Muscle layer of colon (tissue), 2 donors: ENCODE data around the gene ARHGAP18.

Source experiments
- H3K27ac ChIP-seq: one replicate; pipeline ENCODE4 v1.7.0; 2013; ENCODE audit warnings: low read depth, mild to moderate bottlenecking, low read length, moderate library complexity
- H3K27me3 ChIP-seq, 2 donors: one replicate each; pipeline ENCODE4 v1.7.0; 2013; ENCODE audit warnings: low read length in 2 of 2, mild to moderate bottlenecking in 2 of 2; ENCODE audit not compliant: insufficient read depth in 2 of 2, control insufficient read depth in 1 of 2
- H3K36me3 ChIP-seq: one replicate; pipeline ENCODE4 v1.7.0; 2013; ENCODE audit warnings: mild to moderate bottlenecking, low read length; ENCODE audit not compliant: insufficient read depth
- H3K4me1 ChIP-seq: one replicate; pipeline ENCODE4 v1.7.0; 2013; ENCODE audit warnings: mild to moderate bottlenecking, low read length; ENCODE audit not compliant: insufficient read depth
- H3K4me3 ChIP-seq, 2 donors: one replicate each; pipeline ENCODE4 v1.7.0; 2013; ENCODE audit warnings: low read length in 2 of 2, low read depth in 1 of 2, mild to moderate bottlenecking in 1 of 2, moderate library complexity in 1 of 2
- H3K9ac ChIP-seq: one replicate; pipeline ENCODE4 v1.7.0; 2013; ENCODE audit warnings: low read length
- H3K9me3 ChIP-seq: one replicate; pipeline ENCODE4 v1.7.0; 2013; ENCODE audit warnings: mild to moderate bottlenecking, low read length
- donor health status: abdominal sarcoma.
- donor health status: Adenocarcinoma of cecum.

The ARHGAP18 gene

DNA sequence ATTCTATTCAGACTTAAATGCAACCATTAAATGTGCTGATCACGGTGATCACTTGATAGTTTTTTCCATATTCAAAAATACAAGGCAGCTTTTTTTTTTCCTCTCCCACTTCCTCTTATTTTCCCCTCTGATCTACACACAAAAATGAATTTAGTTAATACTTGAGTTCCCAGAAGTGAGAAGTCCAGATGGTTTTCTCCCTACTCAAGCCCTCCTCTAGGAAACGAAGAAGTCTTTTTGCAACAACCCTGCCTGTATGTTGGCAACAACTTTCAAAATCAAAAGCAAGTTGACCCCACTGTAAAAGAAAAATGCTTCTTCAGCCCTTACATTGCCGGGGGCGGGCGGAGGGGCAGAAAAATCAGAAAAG, 24.3 kb downstream of the ARHGAP18 start:
- H3K9ac ChIP-seq, result no peak overlapping the region
- H3K27me3 ChIP-seq, result no peaks in the 10 kb centered on the region
- no peak overlapping the region for H3K27ac ChIP-seq
- H3K4me1 ChIP-seq, result no peaks in the 10 kb centered on the region
- H3K36me3 ChIP-seq, result no peaks in the 10 kb centered on the region
- H3K4me3 ChIP-seq, result no peak overlapping the region
- no peaks in the 10 kb centered on the region for H3K9me3 ChIP-seq

GRCh38 chr6:129684903-129685661, 24.9 kb downstream of the ARHGAP18 start:
- Histone ChIP-seq H3K4me3 (no peak overlapping the region), H3K4me1 (no peaks in the 10 kb centered on the region)

GRCh38 chr6:129684323-129684884, 25.6 kb downstream of the ARHGAP18 start:
- no peak overlapping the region for H3K9ac ChIP-seq
- H3K27me3 ChIP-seq, result no peaks in the 10 kb centered on the region
- H3K4me1 ChIP-seq, result no peaks in the 10 kb centered on the region
- H3K27ac ChIP-seq, result no peak overlapping the region
- H3K9me3 ChIP-seq, result no peaks in the 10 kb centered on the region
- H3K4me3 ChIP-seq, result no peak overlapping the region
- H3K36me3 ChIP-seq, result no peaks in the 10 kb centered on the region

More at GRCh38 chr6:129684903-129685661, 24.9 kb downstream of the ARHGAP18 start:
- no peak overlapping the region for H3K27ac ChIP-seq
- H3K9me3 ChIP-seq, result no peaks in the 10 kb centered on the region
- no peaks in the 10 kb centered on the region for H3K36me3 ChIP-seq
- no peaks in the 10 kb centered on the region for H3K27me3 ChIP-seq
- no peak overlapping the region for H3K9ac ChIP-seq

- Histone ChIP-seq H3K9me3 (no peaks in the 10 kb centered on the region), H3K36me3 (no peaks in the 10 kb centered on the region), H3K4me1 (no peaks in the 10 kb centered on the region), H3K27ac (no peak overlapping the region), H3K9ac (no peak overlapping the region), H3K27me3 (no peaks in the 10 kb centered on the region), H3K4me3 (no peak overlapping the region)
Measured at GRCh38 chr6:129683601-129684322, 26.2 kb downstream of the ARHGAP18 start.

- H3K4me1 ChIP-seq, result no peaks in the 10 kb centered on the region
- no peaks in the 10 kb centered on the region for H3K36me3 ChIP-seq
- H3K27me3 ChIP-seq, result no peaks in the 10 kb centered on the region
- no peak overlapping the region for H3K9ac ChIP-seq
- H3K9me3 ChIP-seq, result no peaks in the 10 kb centered on the region
- H3K27ac ChIP-seq, result no peak overlapping the region
- H3K4me3 ChIP-seq, result no peak overlapping the region
Measured at GRCh38 chr6:129681913-129682205, 28.1 kb downstream of the ARHGAP18 start.

- Histone ChIP-seq H3K4me3 (no peak overlapping the region), H3K36me3 (no peaks in the 10 kb centered on the region), H3K4me1 (no peaks in the 10 kb centered on the region), H3K9ac (no peak overlapping the region), H3K9me3 (no peaks in the 10 kb centered on the region), H3K27ac (no peak overlapping the region), H3K27me3 (no peaks in the 10 kb centered on the region)
Measured at GRCh38 chr6:129680633-129681032, 29.3 kb downstream of the ARHGAP18 start.

GRCh38 chr6:129679758-129680157, 30.2 kb downstream of the ARHGAP18 start:
- Histone ChIP-seq H3K36me3 (no peaks in the 10 kb centered on the region), H3K9me3 (no peaks in the 10 kb centered on the region), H3K27ac (no peak overlapping the region), H3K9ac (no peak overlapping the region), H3K4me1 (no peaks in the 10 kb centered on the region), H3K4me3 (no peak overlapping the region), H3K27me3 (no peaks in the 10 kb centered on the region)

GRCh38 chr6:129679275-129679674, 30.7 kb downstream of the ARHGAP18 start:
- Histone ChIP-seq H3K27ac (no peak overlapping the region), H3K4me1 (no peaks in the 10 kb centered on the region), H3K36me3 (no peaks in the 10 kb centered on the region), H3K27me3 (no peaks in the 10 kb centered on the region), H3K4me3 (no peak overlapping the region), H3K9me3 (no peaks in the 10 kb centered on the region), H3K9ac (no peak overlapping the region)

DNA sequence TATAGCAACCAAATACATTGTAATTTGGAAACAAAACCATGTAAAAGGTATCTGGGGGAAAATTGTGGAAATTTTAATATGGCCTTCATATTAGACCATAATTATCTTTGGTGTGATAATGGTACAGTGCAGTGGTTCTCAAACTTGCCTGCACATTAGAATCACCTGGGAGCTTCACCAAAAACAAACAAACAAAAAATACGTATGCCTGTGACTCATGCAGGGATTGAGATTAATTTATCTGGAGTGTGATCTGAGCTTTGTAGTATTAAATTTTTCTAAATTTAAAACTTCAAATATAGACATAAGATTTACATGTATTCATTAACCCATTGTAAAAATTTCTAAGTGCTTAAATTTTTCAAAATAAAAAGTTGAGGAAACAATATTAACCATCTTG, 31.5 kb downstream of the ARHGAP18 start:
- no peak overlapping the region for H3K9ac ChIP-seq
- no peak overlapping the region for H3K4me3 ChIP-seq
- H3K27me3 ChIP-seq, result no peaks in the 10 kb centered on the region
- H3K9me3 ChIP-seq, result no peaks in the 10 kb centered on the region
- H3K4me1 ChIP-seq, result no peaks in the 10 kb centered on the region
- H3K36me3 ChIP-seq, result no peaks in the 10 kb centered on the region
- no peak overlapping the region for H3K27ac ChIP-seq

DNA sequence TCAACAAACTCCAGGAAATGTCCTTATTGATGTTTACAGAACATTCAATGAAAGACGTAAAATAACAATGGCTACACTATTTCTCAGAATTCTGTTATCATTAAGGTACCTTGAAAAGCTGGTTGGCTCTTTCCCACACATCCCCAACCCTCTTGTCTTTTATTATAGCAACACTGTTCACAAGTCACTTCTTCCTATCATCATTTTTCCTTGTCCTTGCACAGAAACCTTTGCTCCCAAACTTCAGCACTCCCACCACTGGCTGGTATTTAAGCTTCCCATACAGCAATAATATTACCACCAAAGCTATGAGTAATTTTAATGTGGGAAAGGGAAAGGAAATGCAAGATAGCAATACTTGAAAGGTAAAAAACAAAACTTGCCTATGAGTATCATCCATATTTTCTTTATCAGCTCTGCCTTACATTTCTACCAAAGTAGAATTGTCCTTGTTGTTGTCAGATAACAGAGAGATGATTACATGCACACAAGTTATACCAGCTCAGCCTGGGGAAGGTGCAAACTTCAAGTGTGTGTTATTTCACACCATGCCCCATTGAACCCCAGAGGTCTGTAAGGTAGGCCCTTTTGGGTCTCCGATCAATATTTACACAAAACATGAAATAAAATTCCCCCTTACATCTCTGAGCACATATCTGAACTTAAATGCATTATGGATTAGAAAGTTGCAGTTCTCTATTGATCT, 32.2 kb downstream of the ARHGAP18 start:
- H3K36me3 ChIP-seq, result no peaks in the 10 kb centered on the region
- H3K27ac ChIP-seq, result no peak overlapping the region
- H3K4me3 ChIP-seq, result no peak overlapping the region
- H3K4me1 ChIP-seq, result no peaks in the 10 kb centered on the region
- no peaks in the 10 kb centered on the region for H3K9me3 ChIP-seq
- no peaks in the 10 kb centered on the region for H3K27me3 ChIP-seq
- H3K9ac ChIP-seq, result no peak overlapping the region

GRCh38 chr6:129675669-129676472, 34.1 kb downstream of the ARHGAP18 start:
- no peak overlapping the region for H3K4me3 ChIP-seq
- H3K27ac ChIP-seq, result no peak overlapping the region
- H3K36me3 ChIP-seq, result no peaks in the 10 kb centered on the region
- no peaks in the 10 kb centered on the region for H3K9me3 ChIP-seq
- H3K9ac ChIP-seq, result no peak overlapping the region
- no peaks in the 10 kb centered on the region for H3K27me3 ChIP-seq
- H3K4me1 ChIP-seq, result no peaks in the 10 kb centered on the region
